H1 (cell line): ENCODE results near the gene SSNA1. TPM values are rescaled to one million over a fixed set of nuclear protein-coding genes. Genes with fewer than 3 reads are reported as not detected.

ENCODE experiments used
- CTCF ChIA-PET: fragments of 300-600 bp; sonication (Branson Sonifier 250); formaldehyde crosslinking; loops from one replicate; lab custom pipeline; 2021; ENCODE audit not compliant: partially characterized antibody; lab: Charles Lee
- POLR2A ChIA-PET: fragments of 300-600 bp; sonication (Branson Sonifier 250); formaldehyde crosslinking; loops from one replicate; lab custom pipeline; 2021; ENCODE audit warnings: inconsistent platforms; ENCODE audit not compliant: partially characterized antibody; lab: Charles Lee
- DNase-seq, 2 experiments: peaks; one replicate each; pipeline versions ENCODE4 v3.0.0 to v3.0.0-alpha.2; 2010 to 2022; ENCODE audit warnings: low spot score in 2 of 2, low read depth in 1 of 2, mixed read lengths in 1 of 2
- FAIRE-seq: peaks from 2 replicates; lab custom pipeline; 2011; peaks lifted over from hg19 to GRCh38; lab: Jason Lieb, UNC
- H2AFZ ChIP-seq: 2 replicates; pipeline ENCODE4 v1.8.1; 2012; ENCODE audit warnings: low read length, inconsistent platforms
- H2AK5ac ChIP-seq: 2 replicates; pipeline ENCODE4 v1.6.1; 2013; ENCODE audit warnings: low read depth, low read length
- H2BK120ac ChIP-seq: replicated peaks from 2 replicates; pipeline ENCODE3; 2013; ENCODE audit warnings: low read depth, low read length, inconsistent platforms
- H2BK12ac ChIP-seq: 2 replicates; pipeline ENCODE4 v1.6.1; 2013; ENCODE audit warnings: low read depth, low read length
- H2BK15ac ChIP-seq: 2 replicates; pipeline ENCODE4 v1.6.1; 2013; ENCODE audit warnings: low read length
- H2BK20ac ChIP-seq: 2 replicates; pipeline ENCODE4 v1.6.1; 2013; ENCODE audit warnings: low read length
- H2BK5ac ChIP-seq: 2 replicates; pipeline ENCODE4 v1.6.1; 2013; ENCODE audit warnings: low read depth, low read length
- H3K14ac ChIP-seq: 2 replicates; pipeline ENCODE4 v1.6.1; 2013; ENCODE audit warnings: inconsistent platforms; ENCODE audit not compliant: insufficient read length
- H3K18ac ChIP-seq: 2 replicates; pipeline ENCODE4 v1.6.1; 2013; ENCODE audit warnings: low read length; ENCODE audit errors: extremely low read depth
- H3K23ac ChIP-seq: 2 replicates; pipeline ENCODE4 v1.6.1; 2013; ENCODE audit warnings: inconsistent platforms; ENCODE audit not compliant: insufficient read length
- H3K23me2 ChIP-seq: 2 replicates; pipeline ENCODE4 v1.6.1; 2013; ENCODE audit warnings: low read depth, low read length
- H3K27ac ChIP-seq: 2 replicates; pipeline ENCODE4 v1.6.1; 2011; ENCODE audit warnings: low read depth, low read length, inconsistent platforms
- H3K27me3 ChIP-seq, 4 experiments: replicated peaks in 1 of 4; 1 replicate in 1 of 4; 2 replicates in 3 of 4; pipeline versions ENCODE4 v1.6.1 to v1.8.1; 2011 to 2013; ENCODE audit warnings: low read length in 3 of 4, mild to moderate bottlenecking in 3 of 4, inconsistent platforms in 2 of 4, mixed read lengths in 2 of 4, moderate library complexity in 1 of 4; ENCODE audit not compliant: control insufficient read depth in 3 of 4, insufficient read depth in 3 of 4; ENCODE audit errors: extremely low read depth in 1 of 4
- H3K36me3 ChIP-seq, 4 experiments: 2 replicates each; pipeline versions ENCODE4 v1.6.1 to v1.8.1; 2011 to 2013; ENCODE audit warnings: mild to moderate bottlenecking in 4 of 4, low read length in 3 of 4, moderate library complexity in 2 of 4, control low read depth in 1 of 4, inconsistent platforms in 1 of 4; ENCODE audit not compliant: insufficient read depth in 4 of 4, control insufficient read depth in 2 of 4
- H3K4ac ChIP-seq: replicated peaks from 2 replicates; pipeline ENCODE3; 2013; ENCODE audit warnings: low read length, low read depth, mixed read lengths, inconsistent platforms; ENCODE audit not compliant: insufficient read length
- H3K4me1 ChIP-seq, 4 experiments: replicated peaks in 1 of 4; 1 replicate in 1 of 4; 2 replicates in 3 of 4; pipeline versions ENCODE4 v1.6.1 to v1.8.1; 2011 to 2013; ENCODE audit warnings: low read length in 3 of 4, inconsistent platforms in 2 of 4, mixed read lengths in 1 of 4; ENCODE audit not compliant: insufficient read depth in 4 of 4, control insufficient read depth in 3 of 4
- H3K4me2 ChIP-seq, 2 experiments: 2 replicates each; pipeline versions ENCODE4 v1.6.1 to v1.8.1; 2011 to 2013; ENCODE audit warnings: low read depth in 2 of 2, low read length in 2 of 2, control low read depth in 1 of 2, inconsistent platforms in 1 of 2, mild to moderate bottlenecking in 1 of 2; ENCODE audit not compliant: insufficient read depth in 1 of 2
- H3K4me3 ChIP-seq, 4 experiments: fragments of 200-600, 300-600 bp in 1 of 4; sonication (generic), shearing (Covaris generic), sonication (Bioruptor Twin) in 1 of 4; 2 replicates each; pipeline versions ENCODE4 v1.5.1 to v1.8.1; 2011 to 2016; ENCODE audit warnings: low read length in 4 of 4, low read depth in 3 of 4, control low read depth in 2 of 4, inconsistent platforms in 2 of 4, mild to moderate bottlenecking in 2 of 4, mixed read lengths in 1 of 4, moderate library complexity in 1 of 4; ENCODE audit not compliant: insufficient read depth in 2 of 4; ENCODE audit errors: extremely low read depth in 1 of 4
- H3K56ac ChIP-seq: replicated peaks from 2 replicates; pipeline ENCODE3; 2013; ENCODE audit warnings: low read depth, mild to moderate bottlenecking, mixed read lengths, low read length, inconsistent platforms; ENCODE audit not compliant: insufficient read length
- H3K79me1 ChIP-seq: 2 replicates; pipeline ENCODE4 v1.6.1; 2013; ENCODE audit warnings: low read depth, low read length, control low read depth
- H3K79me2 ChIP-seq, 2 experiments: 2 replicates each; pipeline versions ENCODE4 v1.6.1 to v1.8.1; 2012 to 2013; ENCODE audit warnings: low read length in 2 of 2, mild to moderate bottlenecking in 2 of 2, inconsistent platforms in 1 of 2; ENCODE audit not compliant: insufficient read depth in 2 of 2, control insufficient read depth in 1 of 2
- H3K9ac ChIP-seq, 4 experiments: replicated peaks in 1 of 4; 1 replicate in 1 of 4; 2 replicates in 3 of 4; pipeline versions ENCODE4 v1.6.1 to v1.8.1; 2011 to 2013; ENCODE audit warnings: low read depth in 3 of 4, low read length in 3 of 4, control low read depth in 2 of 4, mild to moderate bottlenecking in 2 of 4, moderate library complexity in 2 of 4, inconsistent platforms in 1 of 4; ENCODE audit errors: extremely low read depth in 1 of 4
- H3K9me3 ChIP-seq, 2 experiments: 2 replicates each; pipeline versions ENCODE4 v1.6.1 to v1.8.1; 2012 to 2013; ENCODE audit warnings: mild to moderate bottlenecking in 2 of 2, moderate library complexity in 2 of 2, control low read depth in 1 of 2, inconsistent platforms in 1 of 2, low read depth in 1 of 2, low read length in 1 of 2, mixed read lengths in 1 of 2; ENCODE audit not compliant: insufficient read depth in 2 of 2
- H4K20me1 ChIP-seq, 2 experiments: replicated peaks in 1 of 2; 2 replicates each; pipeline versions ENCODE3 to v1.8.1; 2011 to 2013; ENCODE audit warnings: inconsistent platforms in 2 of 2, low read length in 2 of 2, mild to moderate bottlenecking in 1 of 2; ENCODE audit not compliant: insufficient read depth in 2 of 2, control insufficient read depth in 1 of 2
- H4K5ac ChIP-seq: 2 replicates; pipeline ENCODE4 v1.6.1; 2013; ENCODE audit warnings: low read length, low read depth, mixed read lengths, inconsistent platforms; ENCODE audit not compliant: insufficient read length
- H4K8ac ChIP-seq: 2 replicates; pipeline ENCODE4 v1.8.0; 2013; ENCODE audit warnings: mild to moderate bottlenecking, moderate library complexity, low read length, inconsistent platforms; ENCODE audit not compliant: insufficient read depth; ENCODE audit errors: extremely low read depth
- H4K91ac ChIP-seq: replicated peaks from 2 replicates; pipeline ENCODE3; 2013; ENCODE audit warnings: low read length, mixed read lengths, inconsistent platforms; ENCODE audit not compliant: insufficient read length
- CBX8 ChIP-seq: fragments of 300-800, 300-1000 bp; sonication (generic); IDR thresholded peaks from 2 replicates; pipeline ENCODE4 v1.7.1; 2016; ENCODE audit warnings: low read depth, low read length, borderline replicate concordance
- GABPA ChIP-seq: IDR thresholded peaks from 2 replicates; pipeline ENCODE4 v1.6.1; 2011; ENCODE audit warnings: mild to moderate bottlenecking, low read length, moderate library complexity, borderline replicate concordance; ENCODE audit not compliant: insufficient read depth
- GTF2F1 ChIP-seq: IDR thresholded peaks from 2 replicates; pipeline ENCODE4 v1.6.1; 2012; ENCODE audit warnings: low read depth, low read length, improper control_type of control experiment, borderline replicate concordance
- POU5F1 ChIP-seq: IDR thresholded peaks from 2 replicates; pipeline ENCODE4 v1.6.1; 2011; ENCODE audit warnings: low read depth, mild to moderate bottlenecking, low read length, moderate library complexity
- SP2 ChIP-seq: IDR thresholded peaks from 2 replicates; pipeline ENCODE4 v1.6.1; 2012; ENCODE audit warnings: mild to moderate bottlenecking, low read length, inconsistent platforms
- TBP ChIP-seq: IDR thresholded peaks from 2 replicates; pipeline ENCODE4 v1.6.1; 2011; ENCODE audit warnings: low read depth, low read length, improper control_type of control experiment
- YY1 ChIP-seq: IDR thresholded peaks from 2 replicates; pipeline ENCODE4 v1.6.1; 2011; ENCODE audit warnings: low read depth, mild to moderate bottlenecking, low read length
- WGBS, 2 experiments: shearing (Covaris generic) in 1 of 2; methylation state at CpG; one replicate each; pipeline versions ENCODE4 v1.1.6 to v1.1.7; 2013 to 2015; ENCODE audit warnings: low lambda C conversion rate in 2 of 2, mixed read lengths in 2 of 2, inconsistent platforms in 1 of 2, low coverage in 1 of 2, missing lambda C conversion rate in 1 of 2; ENCODE audit not compliant: insufficient replicate concordance in 2 of 2, insufficient coverage in 1 of 2, insufficient read length in 1 of 2; ENCODE audit errors: extremely low coverage in 1 of 2, missing lambda C conversion rate in 1 of 2; 5-methylcytosine and 5-hydroxymethylcytosine counted together
- polyA plus RNA-seq, 7 experiments: library from polyadenylated mRNA; depleted of rRNA in 3 of 7; stranded (reverse) in 5 of 7; unstranded in 2 of 7; fragments of >200 nt in 5 of 7; fragments of 200-250 nt in 2 of 7; gene quantifications; 1 replicate in 5 of 7; 2 replicates in 1 of 7; 4 replicates in 1 of 7; pipeline versions ENCODE4 v1.2.1 to v1.2.3, GENCODE V29; 2011 to 2013; ENCODE audit warnings: missing spikeins in 2 of 7, mixed read lengths in 2 of 7
- total RNA-seq: library from RNA; stranded (reverse); fragmentation: NEBNext Ultra II Directional; extraction: Animal tissue kit (Norgen Biotek cat#: 25700); gene quantifications from 2 replicates; pipeline ENCODE4 v1.2.1, GENCODE V29; 2021
- TF ChIP-seq, protein P1 (sequence below), 3 experiments: IDR thresholded peaks; 1 replicate in 2 of 3; 2 replicates in 1 of 3; pipeline versions ENCODE4 v1.5.1 to v1.6.1; 2011; ENCODE audit warnings: low read length in 3 of 3, mild to moderate bottlenecking in 3 of 3, inconsistent platforms in 2 of 3, low read depth in 1 of 3, moderate library complexity in 1 of 3; ENCODE audit not compliant: insufficient read depth in 1 of 3; ENCODE audit errors: control extremely low read depth in 1 of 3

SSNA1 gene
- total and polyA plus RNA-seq, 2 of the 8 experiments (the other 6 are each of a cell fraction or from before 2014, with no cell fraction given): 87.3 to 157 TPM

DNA sequence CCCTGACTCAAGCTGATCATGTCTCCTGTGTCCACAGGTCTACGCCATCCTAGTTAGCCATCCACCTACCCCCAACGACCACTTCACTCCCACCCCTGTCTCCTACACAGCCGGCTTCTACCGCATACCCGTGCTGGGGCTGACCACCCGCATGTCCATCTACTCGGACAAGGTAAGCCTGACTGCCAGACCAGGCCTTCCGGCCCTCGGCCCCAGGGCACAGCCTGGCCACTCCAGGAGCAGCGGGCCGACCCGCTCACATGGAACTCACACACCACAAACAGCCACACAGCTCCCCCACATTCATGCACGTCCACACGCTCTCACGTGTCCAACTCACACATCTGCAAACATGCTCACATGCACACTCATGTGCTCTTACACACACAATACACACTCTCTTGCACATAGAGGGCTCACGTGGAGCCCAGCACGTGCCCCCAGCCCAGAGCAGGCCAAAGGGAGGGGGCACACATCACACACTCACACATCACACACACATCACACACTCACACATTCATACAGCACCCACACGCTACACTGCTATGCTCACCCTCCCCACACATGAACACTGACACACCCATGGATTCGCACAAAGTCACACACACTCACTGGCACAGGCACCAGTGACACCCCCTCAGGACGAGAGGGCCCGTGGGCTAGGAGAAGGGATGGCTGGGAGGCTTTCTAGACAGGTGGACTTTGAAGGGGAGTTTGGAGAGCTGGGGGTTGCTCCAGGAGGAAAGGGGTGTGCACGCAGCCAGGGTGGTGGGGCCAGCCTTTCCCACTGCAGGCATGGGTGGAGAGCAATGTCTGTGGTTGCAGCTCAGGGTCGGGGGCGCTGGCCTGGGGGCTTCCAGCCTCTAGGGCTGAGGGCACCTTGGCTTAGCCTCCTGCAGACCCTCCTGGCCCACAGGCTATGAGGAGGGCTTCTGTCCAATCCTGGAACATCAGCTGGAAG lies 46.2 kb upstream of the SSNA1 start:
- Histone ChIP-seq H4K20me1 (peaks cover 1 to 21% of the 10 kb centered on the region in 2 experiments), H4K5ac (no peak overlapping the region), H3K79me2 (no peaks in the 10 kb centered on the region), H3K79me1 (0 out of 2 replicates have a peak, but pooled peaks cover 2% of the 10 kb centered on the region), H3K4me1 (peaks cover 0 to 14% (median 11%) of the 10 kb centered on the region in 4 experiments; a peak in 6 of 7 replicates), H2BK120ac (no peak overlapping the region), H3K9ac (no peak overlapping the region), H3K27ac (no peak overlapping the region), H2BK15ac (0 out of 2 replicates have a peak overlapping the region, but pooled peaks have one; percentile 25), H2BK12ac (no peak overlapping the region), H2AFZ (no peak overlapping the region), H2AK5ac (no peak overlapping the region), H3K9me3 (no peaks in the 10 kb centered on the region), H3K23me2 (peaks cover 4% of the 10 kb centered on the region; the same call in 1 of the 2 replicates), H3K56ac (no peak overlapping the region), H3K18ac (no peak overlapping the region), H4K91ac (no peak overlapping the region), H3K14ac (no peak overlapping the region), H4K8ac (no peak overlapping the region), H2BK20ac (no peak overlapping the region), H3K36me3 (no peaks in the 10 kb centered on the region), H3K4me2 (no peak overlapping the region), H2BK5ac (no peak overlapping the region), H3K27me3 (peaks cover 25 to 66% (median 60%) of the 10 kb centered on the region in 4 experiments), H3K4ac (no peak overlapping the region), H3K4me3 (no peak overlapping the region), H3K23ac (no peak overlapping the region)
- ChIA-PET POLR2A (no interaction called here), CTCF (interaction anchor here (0.7 to 1.5 kb wide), 3 partner anchors 47 to 95 kb away, joined by 3 to 4 read pairs (median 3); partner anchors contain the start of gene RNF224)
- no peak for DNase-seq
- WGBS, 2 experiments: 89% methylated on average over 24 of the region's 24 CpGs; no CpG with 5 or more reads in 1 of the 2 experiments
- no peak for FAIRE-seq
- no peak for TF ChIP-seq GABPA
- TF ChIP-seq SP2: no peak
- TF ChIP-seq GTF2F1: no peak
- TF ChIP-seq POU5F1: no peak
- TF ChIP-seq TBP: no peak
- no peak for TF ChIP-seq CBX8
- no peak for TF ChIP-seq YY1
- TF ChIP-seq, protein P1, sequence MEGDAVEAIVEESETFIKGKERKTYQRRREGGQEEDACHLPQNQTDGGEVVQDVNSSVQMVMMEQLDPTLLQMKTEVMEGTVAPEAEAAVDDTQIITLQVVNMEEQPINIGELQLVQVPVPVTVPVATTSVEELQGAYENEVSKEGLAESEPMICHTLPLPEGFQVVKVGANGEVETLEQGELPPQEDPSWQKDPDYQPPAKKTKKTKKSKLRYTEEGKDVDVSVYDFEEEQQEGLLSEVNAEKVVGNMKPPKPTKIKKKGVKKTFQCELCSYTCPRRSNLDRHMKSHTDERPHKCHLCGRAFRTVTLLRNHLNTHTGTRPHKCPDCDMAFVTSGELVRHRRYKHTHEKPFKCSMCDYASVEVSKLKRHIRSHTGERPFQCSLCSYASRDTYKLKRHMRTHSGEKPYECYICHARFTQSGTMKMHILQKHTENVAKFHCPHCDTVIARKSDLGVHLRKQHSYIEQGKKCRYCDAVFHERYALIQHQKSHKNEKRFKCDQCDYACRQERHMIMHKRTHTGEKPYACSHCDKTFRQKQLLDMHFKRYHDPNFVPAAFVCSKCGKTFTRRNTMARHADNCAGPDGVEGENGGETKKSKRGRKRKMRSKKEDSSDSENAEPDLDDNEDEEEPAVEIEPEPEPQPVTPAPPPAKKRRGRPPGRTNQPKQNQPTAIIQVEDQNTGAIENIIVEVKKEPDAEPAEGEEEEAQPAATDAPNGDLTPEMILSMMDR (IDR thresholded peaks at IDR 0.05; ENCODE audit: control extremely low read depth in 1 of 3, insufficient read depth in 1 of 3, low read depth in 1 of 3, low read length in 3 of 3): no peak
